HL-60 (cell line): ENCODE data around the gene MRPL39.

Experiments used
- TF ChIP-seq, protein P1 (sequence below): IDR thresholded peaks from 2 replicates; pipeline ENCODE4 v1.6.1; 2012; ENCODE audit warnings: low read depth; ENCODE audit not compliant: insufficient replicate concordance
- TF ChIP-seq, protein P2 (sequence below): IDR thresholded peaks from one replicate; pipeline ENCODE4 v1.5.1; 2011; ENCODE audit warnings: low read length, control low read depth, inconsistent platforms; ENCODE audit not compliant: insufficient read depth

DNA sequence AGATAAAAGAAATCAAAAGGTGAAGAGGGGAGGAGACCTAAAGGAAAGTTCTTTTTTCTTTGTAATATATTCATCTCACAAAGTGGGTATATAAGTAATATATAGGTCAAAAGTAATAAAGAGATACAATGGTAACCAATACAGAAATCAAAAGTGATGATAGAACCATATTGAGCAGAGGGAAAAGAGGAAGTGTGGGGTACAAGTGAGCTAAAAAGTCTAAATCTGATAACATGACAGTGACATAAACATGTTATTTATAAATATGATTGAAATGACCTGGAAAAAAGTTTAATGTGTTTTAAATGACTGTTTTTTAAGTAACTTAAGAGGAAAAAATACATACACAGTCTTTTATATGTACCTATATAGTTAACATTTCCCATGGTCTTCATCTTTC lies 70.5 kb downstream of the MRPL39 start:
- TF ChIP-seq, protein P1, sequence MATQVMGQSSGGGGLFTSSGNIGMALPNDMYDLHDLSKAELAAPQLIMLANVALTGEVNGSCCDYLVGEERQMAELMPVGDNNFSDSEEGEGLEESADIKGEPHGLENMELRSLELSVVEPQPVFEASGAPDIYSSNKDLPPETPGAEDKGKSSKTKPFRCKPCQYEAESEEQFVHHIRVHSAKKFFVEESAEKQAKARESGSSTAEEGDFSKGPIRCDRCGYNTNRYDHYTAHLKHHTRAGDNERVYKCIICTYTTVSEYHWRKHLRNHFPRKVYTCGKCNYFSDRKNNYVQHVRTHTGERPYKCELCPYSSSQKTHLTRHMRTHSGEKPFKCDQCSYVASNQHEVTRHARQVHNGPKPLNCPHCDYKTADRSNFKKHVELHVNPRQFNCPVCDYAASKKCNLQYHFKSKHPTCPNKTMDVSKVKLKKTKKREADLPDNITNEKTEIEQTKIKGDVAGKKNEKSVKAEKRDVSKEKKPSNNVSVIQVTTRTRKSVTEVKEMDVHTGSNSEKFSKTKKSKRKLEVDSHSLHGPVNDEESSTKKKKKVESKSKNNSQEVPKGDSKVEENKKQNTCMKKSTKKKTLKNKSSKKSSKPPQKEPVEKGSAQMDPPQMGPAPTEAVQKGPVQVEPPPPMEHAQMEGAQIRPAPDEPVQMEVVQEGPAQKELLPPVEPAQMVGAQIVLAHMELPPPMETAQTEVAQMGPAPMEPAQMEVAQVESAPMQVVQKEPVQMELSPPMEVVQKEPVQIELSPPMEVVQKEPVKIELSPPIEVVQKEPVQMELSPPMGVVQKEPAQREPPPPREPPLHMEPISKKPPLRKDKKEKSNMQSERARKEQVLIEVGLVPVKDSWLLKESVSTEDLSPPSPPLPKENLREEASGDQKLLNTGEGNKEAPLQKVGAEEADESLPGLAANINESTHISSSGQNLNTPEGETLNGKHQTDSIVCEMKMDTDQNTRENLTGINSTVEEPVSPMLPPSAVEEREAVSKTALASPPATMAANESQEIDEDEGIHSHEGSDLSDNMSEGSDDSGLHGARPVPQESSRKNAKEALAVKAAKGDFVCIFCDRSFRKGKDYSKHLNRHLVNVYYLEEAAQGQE = no peak
- TF ChIP-seq, protein P2, sequence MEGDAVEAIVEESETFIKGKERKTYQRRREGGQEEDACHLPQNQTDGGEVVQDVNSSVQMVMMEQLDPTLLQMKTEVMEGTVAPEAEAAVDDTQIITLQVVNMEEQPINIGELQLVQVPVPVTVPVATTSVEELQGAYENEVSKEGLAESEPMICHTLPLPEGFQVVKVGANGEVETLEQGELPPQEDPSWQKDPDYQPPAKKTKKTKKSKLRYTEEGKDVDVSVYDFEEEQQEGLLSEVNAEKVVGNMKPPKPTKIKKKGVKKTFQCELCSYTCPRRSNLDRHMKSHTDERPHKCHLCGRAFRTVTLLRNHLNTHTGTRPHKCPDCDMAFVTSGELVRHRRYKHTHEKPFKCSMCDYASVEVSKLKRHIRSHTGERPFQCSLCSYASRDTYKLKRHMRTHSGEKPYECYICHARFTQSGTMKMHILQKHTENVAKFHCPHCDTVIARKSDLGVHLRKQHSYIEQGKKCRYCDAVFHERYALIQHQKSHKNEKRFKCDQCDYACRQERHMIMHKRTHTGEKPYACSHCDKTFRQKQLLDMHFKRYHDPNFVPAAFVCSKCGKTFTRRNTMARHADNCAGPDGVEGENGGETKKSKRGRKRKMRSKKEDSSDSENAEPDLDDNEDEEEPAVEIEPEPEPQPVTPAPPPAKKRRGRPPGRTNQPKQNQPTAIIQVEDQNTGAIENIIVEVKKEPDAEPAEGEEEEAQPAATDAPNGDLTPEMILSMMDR = no peak
